GM12891 (cell line): ENCODE results near the gene EXOSC7.

Experiments used
- PAX5 ChIP-seq: IDR thresholded peaks from 2 replicates; pipeline ENCODE4 v1.6.1; 2011; ENCODE audit warnings: low read length, moderate library complexity, mild to moderate bottlenecking; ENCODE audit not compliant: insufficient read depth, severe bottlenecking
- POLR2A ChIP-seq: IDR thresholded peaks from 2 replicates; pipeline ENCODE4 v1.6.1; 2011; ENCODE audit warnings: low read depth, low read length, control low read depth
- POLR2AphosphoS5 ChIP-seq: IDR thresholded peaks from 2 replicates; pipeline ENCODE4 v1.6.1; 2011; ENCODE audit warnings: low read depth, low read length, control low read depth
- POU2F2 ChIP-seq: IDR thresholded peaks from 2 replicates; pipeline ENCODE4 v1.6.1; 2011; ENCODE audit warnings: low read depth, mild to moderate bottlenecking, control low read depth, low read length, moderate library complexity
- SPI1 ChIP-seq: IDR thresholded peaks from 2 replicates; pipeline ENCODE4 v1.6.1; 2011; ENCODE audit warnings: low read depth, low read length, control low read depth
- TAF1 ChIP-seq: IDR thresholded peaks from 2 replicates; pipeline ENCODE4 v1.6.1; 2011; ENCODE audit warnings: low read depth, low read length, control low read depth

- TF ChIP-seq POLR2A (no peak), POLR2AphosphoS5 (no peak), TAF1 (no peak), PAX5 (no peak), POU2F2 (no peak), SPI1 (no peak)
Measured at GRCh38 chr3:45024542-45025255, 48.7 kb downstream of the EXOSC7 start.
